Mucosa of descending colon (tissue), 3 donors: ENCODE data around the gene SMLR1. TPM values are rescaled to one million over a fixed set of nuclear protein-coding genes. Genes with fewer than 3 reads are reported as not detected.

ENCODE experiments used
- ATAC-seq: fragments of 200-7000 bp; cut with Tn5 transposase; one replicate; pipeline ENCODE4 v1.9.1; 2020; ENCODE audit warnings: mild to moderate bottlenecking, moderate library complexity
- DNase-seq, 3 donors: peaks; one replicate each; pipeline ENCODE4 v3.0.0-alpha.2; 2020
- H3K36me3 ChIP-seq: fragments of 200-600 bp; one replicate; pipeline ENCODE4 v1.8.0; 2021; ENCODE audit warnings: low read depth, mild to moderate bottlenecking
- H3K4me1 ChIP-seq: fragments of 200-600 bp; one replicate; pipeline ENCODE4 v1.8.0; 2021; ENCODE audit warnings: low read depth, mild to moderate bottlenecking
- H3K4me3 ChIP-seq: fragments of 200-600 bp; one replicate; pipeline ENCODE4 v1.8.0; 2021; ENCODE audit warnings: mild to moderate bottlenecking
- H3K9me3 ChIP-seq: fragments of 200-600 bp; one replicate; pipeline ENCODE4 v1.8.0; 2021; ENCODE audit warnings: mild to moderate bottlenecking
- intact Hi-C, 2 donors: fragments of 100-400 bp; cut with DNase I in 1 of 2; cut with micrococcal nuclease in 1 of 2; formaldehyde crosslinking; loops; one replicate each; pipeline versions ENCODE4 v1.11.0 to v1.11.1; 2022; cut with DNase I, micrococcal nuclease
- total RNA-seq, 3 donors: library from RNA; stranded (reverse); fragmentation: NEBNext Ultra II Directional in 2 of 3; extraction: Animal tissue kit (Norgen Biotek cat#: 25700) in 2 of 3; gene quantifications; one replicate each; pipeline versions ENCODE4 v1.2.1 to v1.2.4, GENCODE V29; 2021 to 2023
- TF ChIP-seq, protein P1 (sequence below): fragments of 200-600 bp; IDR thresholded peaks from one replicate; pipeline ENCODE4 v1.8.0; 2022; ENCODE audit warnings: antibody characterized with exemption, mild to moderate bottlenecking
- donor health status: DM: no; HTN: no; CAD: no; lungs with moderate emphysema.
- donor health status: DM: no; HTN: no; CAD: no.
- donor health status: DM: no; HTN: yes; CAD: no.

Gene SMLR1
- total RNA-seq, 3 donors from 2014 or later, result not detected

DNA sequence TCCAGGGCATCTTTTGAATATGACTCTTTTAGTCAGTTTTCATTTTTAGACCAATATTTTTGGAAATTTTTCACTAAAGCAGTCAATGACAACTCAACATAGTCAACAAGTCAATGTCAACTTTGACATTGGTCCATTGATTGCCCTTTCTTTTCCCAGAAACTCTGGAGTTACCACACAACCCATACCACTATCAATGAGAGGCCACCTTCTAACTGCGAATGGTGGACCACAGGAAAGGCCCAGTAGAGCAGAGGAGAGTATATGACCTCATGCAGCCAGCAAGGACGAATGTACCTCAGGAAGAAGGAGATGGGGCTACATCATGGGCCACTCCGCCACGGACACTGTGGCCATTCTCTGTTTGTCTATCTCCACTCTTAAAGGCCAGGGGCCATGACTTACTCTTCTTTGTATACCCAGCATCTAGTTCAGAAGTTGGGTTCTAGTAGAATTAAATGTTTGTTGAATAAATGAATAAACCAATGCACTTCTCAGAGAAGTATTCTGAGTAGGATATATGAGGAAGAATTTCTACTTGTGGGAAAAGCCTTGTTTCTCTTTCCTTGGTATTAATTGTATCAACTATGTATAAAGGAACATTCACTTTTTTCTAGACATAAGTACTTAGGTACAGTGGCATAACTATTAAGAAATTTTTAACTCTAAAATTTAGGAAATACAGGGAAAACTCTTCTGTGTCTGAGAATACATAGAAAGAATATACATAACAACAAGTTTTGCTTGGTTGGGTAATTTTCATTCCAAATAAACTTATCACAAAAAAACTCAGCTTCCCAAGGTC, 562 bp upstream of the SMLR1 start:
- no peaks in the 10 kb centered on the region for H3K36me3 ChIP-seq
- DNase-seq (no peak), ATAC-seq (no peak)
- no peaks in the 10 kb centered on the region for H3K4me1 ChIP-seq
- no peaks in the 10 kb centered on the region for H3K9me3 ChIP-seq
- no peak overlapping the region for H3K4me3 ChIP-seq
- TF ChIP-seq, protein P1, sequence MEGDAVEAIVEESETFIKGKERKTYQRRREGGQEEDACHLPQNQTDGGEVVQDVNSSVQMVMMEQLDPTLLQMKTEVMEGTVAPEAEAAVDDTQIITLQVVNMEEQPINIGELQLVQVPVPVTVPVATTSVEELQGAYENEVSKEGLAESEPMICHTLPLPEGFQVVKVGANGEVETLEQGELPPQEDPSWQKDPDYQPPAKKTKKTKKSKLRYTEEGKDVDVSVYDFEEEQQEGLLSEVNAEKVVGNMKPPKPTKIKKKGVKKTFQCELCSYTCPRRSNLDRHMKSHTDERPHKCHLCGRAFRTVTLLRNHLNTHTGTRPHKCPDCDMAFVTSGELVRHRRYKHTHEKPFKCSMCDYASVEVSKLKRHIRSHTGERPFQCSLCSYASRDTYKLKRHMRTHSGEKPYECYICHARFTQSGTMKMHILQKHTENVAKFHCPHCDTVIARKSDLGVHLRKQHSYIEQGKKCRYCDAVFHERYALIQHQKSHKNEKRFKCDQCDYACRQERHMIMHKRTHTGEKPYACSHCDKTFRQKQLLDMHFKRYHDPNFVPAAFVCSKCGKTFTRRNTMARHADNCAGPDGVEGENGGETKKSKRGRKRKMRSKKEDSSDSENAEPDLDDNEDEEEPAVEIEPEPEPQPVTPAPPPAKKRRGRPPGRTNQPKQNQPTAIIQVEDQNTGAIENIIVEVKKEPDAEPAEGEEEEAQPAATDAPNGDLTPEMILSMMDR, result no peak
- intact Hi-C loops, result no loop called here

DNA sequence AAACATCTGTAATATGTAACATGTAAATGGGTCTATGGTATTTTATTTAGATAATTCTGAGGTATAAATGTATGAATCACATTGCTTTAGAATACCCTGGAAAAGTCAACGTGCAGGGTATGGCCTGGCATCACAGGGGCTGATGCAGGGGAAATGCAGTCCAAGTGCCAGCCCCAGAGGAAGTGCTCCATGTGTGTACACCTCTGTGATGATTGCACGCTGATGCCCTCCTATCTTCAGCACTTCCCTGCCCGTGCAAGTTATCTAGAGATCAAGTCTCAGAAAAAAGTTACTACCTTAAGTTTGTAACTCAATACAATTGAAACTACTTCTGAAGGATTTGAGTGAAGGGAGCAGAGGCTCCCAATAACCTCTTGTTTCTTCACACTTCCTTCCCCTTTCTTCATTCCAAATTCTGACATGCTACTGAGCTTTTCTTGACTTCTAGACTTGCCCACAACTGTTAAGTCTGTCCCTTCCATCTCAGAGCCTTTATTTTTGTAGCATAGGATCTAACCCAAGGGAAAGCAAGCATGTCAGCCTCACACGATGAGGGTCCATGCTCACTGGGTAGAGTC, 2.2 kb downstream of the SMLR1 start:
- DNase-seq (no peak), ATAC-seq (no peak)
- Histone ChIP-seq H3K36me3 (no peaks in the 10 kb centered on the region), H3K9me3 (no peaks in the 10 kb centered on the region), H3K4me3 (no peak overlapping the region), H3K4me1 (no peaks in the 10 kb centered on the region)
- TF ChIP-seq, protein P1, result no peak
- intact Hi-C loops, result no loop called here

DNA sequence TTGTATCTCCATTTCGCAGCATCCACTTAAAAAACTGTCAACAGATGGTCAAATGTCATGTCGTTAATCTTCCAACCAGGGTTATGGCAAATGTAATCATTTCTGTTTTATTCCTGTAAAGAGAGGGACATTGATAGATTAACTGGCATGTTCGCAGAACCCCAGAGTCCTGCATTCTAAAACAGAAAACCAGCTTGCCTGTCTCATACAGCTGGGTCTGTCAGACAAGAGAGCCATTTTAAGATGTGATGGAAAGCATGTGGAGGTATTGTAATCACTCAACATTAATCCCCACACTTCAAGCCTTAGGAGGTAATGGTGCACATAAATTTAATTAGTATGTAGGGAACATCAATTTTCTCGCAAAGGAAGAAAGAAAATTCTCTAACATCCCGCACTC, 4.4 kb downstream of the SMLR1 start:
- Histone ChIP-seq H3K4me3 (no peak overlapping the region), H3K36me3 (no peaks in the 10 kb centered on the region), H3K9me3 (no peaks in the 10 kb centered on the region), H3K4me1 (no peaks in the 10 kb centered on the region)
- TF ChIP-seq, protein P1, result no peak
- DNase-seq (no peak), ATAC-seq (no peak)
- intact Hi-C loops, result no loop called here

DNA sequence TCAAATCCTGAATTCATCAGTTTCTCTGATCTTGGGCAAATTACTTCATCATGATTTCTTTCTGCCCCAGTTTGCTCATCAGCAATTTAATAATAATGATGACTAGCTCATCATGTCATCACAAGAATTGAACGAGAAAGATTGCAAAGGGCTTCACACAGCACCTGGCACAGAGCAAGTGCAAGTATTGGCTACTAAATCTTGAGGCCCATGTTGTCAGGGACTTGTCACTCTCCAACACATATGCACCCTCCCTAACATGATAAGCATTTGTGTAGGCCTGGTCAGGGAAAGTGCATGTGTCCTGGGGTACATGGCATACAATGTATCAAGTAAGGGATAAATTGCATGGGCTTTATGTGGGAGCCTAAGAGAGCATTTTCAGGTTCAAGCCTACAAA, 6.4 kb downstream of the SMLR1 start:
- Histone ChIP-seq H3K36me3 (no peaks in the 10 kb centered on the region), H3K4me3 (no peak overlapping the region), H3K9me3 (no peaks in the 10 kb centered on the region), H3K4me1 (no peaks in the 10 kb centered on the region)
- DNase-seq (no peak), ATAC-seq (no peak)
- TF ChIP-seq, protein P1, result no peak
- intact Hi-C loops, result no loop called here

DNA sequence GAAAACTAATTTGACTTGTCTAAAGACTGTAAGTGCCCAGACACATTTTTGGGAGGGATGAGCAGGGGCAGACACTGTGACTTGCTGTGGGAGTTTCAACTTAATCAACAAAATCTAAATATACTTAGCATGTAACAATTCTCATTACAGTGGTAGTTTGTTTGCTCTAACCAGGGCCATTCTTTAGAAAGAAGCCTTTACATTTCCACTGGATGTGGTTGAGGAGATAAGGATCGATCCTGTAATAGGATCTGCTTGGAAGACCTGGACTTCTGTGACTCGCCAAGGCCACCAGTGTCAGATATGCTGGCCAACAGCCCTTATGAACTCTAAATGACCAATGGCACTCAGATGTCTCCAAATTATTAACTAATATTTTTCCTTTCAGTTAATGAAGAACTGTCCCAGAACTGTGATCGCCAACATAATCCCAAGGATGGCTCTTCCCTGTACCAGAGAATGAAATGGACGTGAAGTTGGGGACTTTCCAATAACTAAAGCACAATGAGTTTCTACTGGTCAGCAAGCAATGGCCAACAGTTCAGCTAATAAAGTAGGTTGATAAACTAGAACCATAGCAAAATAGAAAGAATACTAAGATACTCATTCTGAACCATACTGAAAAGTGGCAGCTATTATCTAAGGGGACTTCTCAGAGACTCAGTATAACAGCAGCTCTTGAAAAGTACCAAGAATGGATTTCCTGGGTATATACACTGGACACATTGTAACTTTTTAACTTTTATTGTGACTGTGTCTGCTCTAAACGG, 7.5 kb downstream of the SMLR1 start:
- intact Hi-C loops, result no loop called here
- DNase-seq (no peak), ATAC-seq (no peak)
- no peaks in the 10 kb centered on the region for H3K9me3 ChIP-seq
- no peaks in the 10 kb centered on the region for H3K4me1 ChIP-seq
- no peak overlapping the region for H3K4me3 ChIP-seq
- no peaks in the 10 kb centered on the region for H3K36me3 ChIP-seq
- TF ChIP-seq, protein P1, result no peak
